Esophagus (tissue), 2 donors: ENCODE results near the gene ANP32B. TPM values are rescaled to one million over a fixed set of nuclear protein-coding genes. Genes with fewer than 3 reads are reported as not detected.

Experiments used
- polyA plus RNA-seq, 2 donors: library from polyadenylated mRNA; stranded (reverse); fragments of 200-250 nt; gene quantifications; one replicate each; pipeline ENCODE4 v1.2.3, GENCODE V29; 2013
- donor health status: healthy with polysubstance abuse.
- donor health status: Bipolar disorder and iron deficiency.

ANP32B gene
- polyA plus RNA-seq, 2 donors = 74.5 to 116 TPM

Other genes starting within 250 kb of the ANP32B start
- gene FOXE1, start 130.1 kb upstream of the ANP32B start, polyA plus RNA-seq = 1 to 10 TPM; 3.5 to 6.5 TPM
- 1 to 10 TPM; 4.3 to 8.9 TPM for gene TRMO, start 60.8 kb upstream of the ANP32B start, polyA plus RNA-seq
- gene HEMGN, start 45.2 kb upstream of the ANP32B start, polyA plus RNA-seq = not detected
- gene NANS, start 73.4 kb downstream of the ANP32B start, polyA plus RNA-seq = 10 to 100 TPM; 48.7 to 54.0 TPM
- gene TRIM14, start 135.9 kb downstream of the ANP32B start, polyA plus RNA-seq = 10 to 100 TPM in 1 of 2 donors, 1 to 10 TPM in 1; 9.3 to 12.2 TPM
- 1 to 10 TPM; 7.1 to 9.0 TPM for gene CORO2A, start 209.3 kb downstream of the ANP32B start, polyA plus RNA-seq